Activated CD4-positive, alpha-beta T cell treated with anti-CD3 and anti-CD28 coated beads, Interleukin-2, amount 10 ng/mL, durations not matched to agents 7 days and 5 days (primary cell): ENCODE data around the gene PDAP1. TPM values are rescaled to one million over a fixed set of nuclear protein-coding genes. Genes with fewer than 3 reads are reported as not detected.
"Not testable (repeated sequence)": the region's sequence is repeated elsewhere in the genome, so short reads cannot be mapped to it uniquely, and the experiment has no call there.

ENCODE experiments used
- CTCF ChIA-PET: fragments of 350-600 bp; sonication (Branson Sonifier 250); formaldehyde crosslinking; loops from one replicate; lab custom pipeline; 2021; ENCODE audit warnings: antibody characterized with exemption; lab: Charles Lee
- POLR2A ChIA-PET: fragments of 350-600 bp; sonication (Branson Sonifier 250); formaldehyde crosslinking; loops from one replicate; lab custom pipeline; 2021; ENCODE audit warnings: antibody characterized with exemption; lab: Charles Lee
- DNase-seq: peaks from one replicate; pipeline ENCODE4 v3.0.0-alpha.2; 2020
- H3K27ac Mint-ChIP-seq: one replicate; pipeline ENCODE4 v1.8.0; 2021; ENCODE audit warnings: mild to moderate bottlenecking, moderate library complexity, mixed read lengths
- H3K27me3 Mint-ChIP-seq: one replicate; pipeline ENCODE4 v1.8.0; 2021; ENCODE audit warnings: mixed read lengths
- H3K36me3 Mint-ChIP-seq: one replicate; pipeline ENCODE4 v1.8.0; 2021; ENCODE audit warnings: low read depth, mixed read lengths
- H3K4me1 Mint-ChIP-seq: one replicate; pipeline ENCODE4 v1.8.0; 2021; ENCODE audit warnings: mixed read lengths
- H3K4me3 Mint-ChIP-seq: one replicate; pipeline ENCODE4 v1.8.0; 2021; ENCODE audit warnings: mild to moderate bottlenecking, moderate library complexity, mixed read lengths
- H3K9me3 Mint-ChIP-seq: one replicate; pipeline ENCODE4 v1.8.0; 2021; ENCODE audit warnings: mixed read lengths
- total RNA-seq, 2 experiments: library from RNA; stranded (reverse); gene quantifications; one replicate each; pipeline ENCODE4 v1.2.3, GENCODE V29; 2021

PDAP1 gene
- total RNA-seq, 2 experiments from 2014 or later = 81.4 to 81.9 TPM

DNA sequence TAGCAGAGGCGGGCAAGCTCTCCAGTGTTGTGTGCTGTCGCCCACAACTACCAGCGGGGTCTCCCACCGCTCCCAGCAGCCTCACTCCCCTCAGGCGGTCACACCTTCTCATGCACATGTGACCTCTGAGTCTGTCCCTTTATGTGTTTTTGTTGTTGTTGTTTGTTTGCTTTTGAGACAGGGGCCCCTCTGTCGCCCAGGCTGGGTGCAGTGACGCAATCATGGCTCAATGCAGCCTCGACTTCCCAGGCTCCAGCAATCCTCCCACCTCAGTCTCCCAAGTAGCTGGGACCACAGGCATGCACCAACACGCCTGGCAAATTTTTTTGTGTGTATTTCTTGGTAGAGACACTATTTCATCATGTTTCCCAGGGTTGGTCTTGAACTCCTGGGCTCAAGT, 31.8 kb upstream of the PDAP1 start:
- Mint-ChIP-seq H3K36me3 (peaks cover 23% of the 10 kb centered on the region), H3K4me1 (peaks cover 38% of the 10 kb centered on the region), H3K27me3 (no peaks in the 10 kb centered on the region), H3K9me3 (no peaks in the 10 kb centered on the region), H3K4me3 (peak overlapping the region; percentile 98), H3K27ac (peak overlapping the region; percentile 85)
- no peak for DNase-seq
- POLR2A ChIA-PET = no interaction called here
- CTCF ChIA-PET = no interaction called here

DNA sequence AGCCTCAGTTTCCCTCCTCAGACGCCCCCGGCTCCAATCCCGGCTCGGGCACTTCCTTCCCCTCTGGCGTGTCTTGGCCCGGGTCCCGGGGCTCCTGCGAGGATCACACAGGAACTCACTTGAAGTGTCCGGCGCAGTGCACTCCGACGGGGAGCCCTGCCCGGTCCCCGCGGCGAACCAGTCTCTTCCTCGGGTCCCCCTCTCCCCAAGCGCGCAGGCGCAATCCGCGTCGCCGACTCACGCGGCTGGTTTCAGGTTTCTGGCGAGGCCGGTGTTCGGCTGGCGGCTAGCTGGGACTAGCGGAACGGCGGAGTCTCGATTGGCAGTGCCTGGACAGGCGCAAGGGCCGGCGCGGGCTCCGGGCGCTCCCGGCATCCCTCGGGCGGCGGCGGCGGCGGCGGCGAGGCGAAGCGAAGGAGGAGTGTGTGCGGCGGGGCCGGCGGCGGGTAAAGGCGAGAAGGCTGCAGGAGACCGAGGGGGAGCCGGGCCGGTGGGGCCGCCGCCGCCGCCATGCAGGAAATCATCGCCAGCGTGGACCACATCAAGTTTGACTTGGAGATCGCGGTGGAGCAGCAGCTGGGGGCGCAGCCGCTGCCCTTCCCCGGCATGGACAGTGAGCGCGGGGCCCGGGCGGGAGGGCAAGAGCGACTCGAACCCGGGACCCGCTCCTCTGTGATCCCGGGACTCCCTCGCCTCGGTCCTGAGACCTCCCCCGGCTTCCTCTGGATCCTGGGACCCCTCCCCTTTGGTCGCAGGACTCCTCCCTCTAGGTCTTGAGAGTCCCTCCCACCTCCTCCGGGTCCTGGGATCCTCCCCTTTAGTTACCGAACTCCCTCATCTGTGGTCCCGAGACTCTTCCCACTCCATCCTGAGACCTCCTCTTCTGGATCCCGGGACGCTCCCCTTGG, 30.4 kb upstream of the PDAP1 start, which contains the start of the genes CPSF4 and PTCD1:
TSS of gene CPSF4 (plus strand) at position 371 of the 908 bp plus-strand sequence. CDS start at position 511, 140 bp downstream.
TSS of gene PTCD1 (minus strand) at position 226 of the 908 bp plus-strand sequence. CDS start 3,556 bp downstream, outside the sequence.
- H3K4me1 Mint-ChIP-seq = peaks cover 35% of the 10 kb centered on the region

DNA sequence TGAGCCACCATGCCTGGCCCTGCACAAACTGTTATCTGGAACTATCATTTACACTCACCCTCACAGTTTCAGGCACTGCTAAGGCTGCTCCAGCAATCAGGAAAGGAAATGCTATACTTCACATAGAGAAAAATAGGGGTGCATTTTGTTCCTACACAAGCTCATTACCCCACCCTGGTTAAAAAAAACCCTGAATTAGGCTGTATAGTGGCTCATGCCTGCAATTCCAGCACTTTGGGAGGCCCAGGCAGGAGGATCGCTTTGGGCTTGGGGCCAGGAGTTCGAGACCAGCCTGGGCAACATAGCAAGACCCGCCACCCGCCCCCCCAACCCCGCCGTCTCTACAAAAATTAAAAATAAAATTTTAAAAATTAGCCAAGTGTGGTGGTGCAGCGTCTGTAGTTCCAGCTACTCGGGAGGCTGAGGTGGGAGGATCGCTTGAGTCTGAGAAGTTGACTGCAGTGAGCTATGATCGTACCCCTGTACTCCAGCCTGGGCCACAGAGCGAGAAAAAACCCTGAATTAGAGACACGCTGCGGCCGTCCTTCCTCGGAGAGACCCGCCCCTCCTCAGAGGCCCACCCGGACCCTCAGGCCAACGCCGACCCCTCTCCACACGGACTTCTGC, 29.7 kb upstream of the PDAP1 start:
- H3K4me3 Mint-ChIP-seq = peak overlapping the region; percentile 98
- no peaks in the 10 kb centered on the region for H3K9me3 Mint-ChIP-seq
- ChIA-PET POLR2A (interaction anchor here (0.6 kb wide), 1 partner anchor 481 kb away, joined by 3 read pairs; no protein-coding TSS in a partner anchor), CTCF (interaction anchor here (0.6 to 1.1 kb wide), 4 partner anchors 8 to 1017 kb away, joined by 3 to 5 read pairs (median 4); no protein-coding TSS in a partner anchor)
- DNase-seq = no peak
- H3K27ac Mint-ChIP-seq = peak overlapping the region; percentile 95
- no peaks in the 10 kb centered on the region for H3K27me3 Mint-ChIP-seq
- peaks cover 32% of the 10 kb centered on the region for H3K4me1 Mint-ChIP-seq
- H3K36me3 Mint-ChIP-seq = peaks cover 17% of the 10 kb centered on the region

More for the DNA sequence above, 30.4 kb upstream of the PDAP1 start, which contains the start of the genes CPSF4 and PTCD1:
- peak within 1 kb of the TSS; percentile 95 for H3K27ac Mint-ChIP-seq
- peaks cover 19% of the 10 kb centered on the region for H3K36me3 Mint-ChIP-seq
- H3K4me3 Mint-ChIP-seq = peak within 1 kb of the TSS; percentile 98
- peak; percentile 91 for DNase-seq
- ChIA-PET CTCF (interaction anchor here (1.0 kb wide), 2 partner anchors 9 to 14 kb away, joined by 3 to 5 read pairs; no protein-coding TSS in a partner anchor), POLR2A (interaction anchor here (0.6 to 0.8 kb wide), 2 partner anchors 17 to 391 kb away, joined by 3 to 4 read pairs; no protein-coding TSS in a partner anchor)
- H3K27me3 Mint-ChIP-seq = no peaks in the 10 kb centered on the region
- H3K9me3 Mint-ChIP-seq = no peaks in the 10 kb centered on the region

DNA sequence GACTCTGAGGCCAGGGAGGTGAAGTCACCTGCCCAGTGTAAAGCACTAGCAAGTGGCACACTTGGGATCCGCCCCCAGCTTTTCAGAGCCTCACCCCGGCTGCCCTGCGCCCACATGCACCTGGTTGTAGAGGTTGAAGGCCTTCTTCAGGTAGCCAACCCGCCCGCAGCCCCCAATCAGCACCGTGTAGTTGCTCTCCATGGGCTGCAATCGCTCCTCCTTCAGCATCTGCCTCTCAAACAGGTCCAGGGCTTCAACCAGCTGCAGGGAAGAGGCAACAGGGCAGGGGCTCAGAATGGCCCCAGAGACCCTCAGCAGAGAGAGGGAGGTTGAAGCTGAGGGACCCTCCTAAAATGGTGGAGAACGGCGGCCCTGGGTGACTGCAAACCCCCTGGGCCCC, 24.8 kb upstream of the PDAP1 start:
- ChIA-PET CTCF (interaction anchor here (0.7 to 1.3 kb wide), 2 partner anchors 9 to 13 kb away, joined by 3 read pairs; no protein-coding TSS in a partner anchor), POLR2A (no interaction called here)
- Mint-ChIP-seq H3K36me3 (peaks cover 19% of the 10 kb centered on the region), H3K9me3 (no peaks in the 10 kb centered on the region), H3K27ac (no peak overlapping the region), H3K4me3 (no peak overlapping the region), H3K27me3 (no peaks in the 10 kb centered on the region), H3K4me1 (peaks cover 19% of the 10 kb centered on the region)
- no peak for DNase-seq

DNA sequence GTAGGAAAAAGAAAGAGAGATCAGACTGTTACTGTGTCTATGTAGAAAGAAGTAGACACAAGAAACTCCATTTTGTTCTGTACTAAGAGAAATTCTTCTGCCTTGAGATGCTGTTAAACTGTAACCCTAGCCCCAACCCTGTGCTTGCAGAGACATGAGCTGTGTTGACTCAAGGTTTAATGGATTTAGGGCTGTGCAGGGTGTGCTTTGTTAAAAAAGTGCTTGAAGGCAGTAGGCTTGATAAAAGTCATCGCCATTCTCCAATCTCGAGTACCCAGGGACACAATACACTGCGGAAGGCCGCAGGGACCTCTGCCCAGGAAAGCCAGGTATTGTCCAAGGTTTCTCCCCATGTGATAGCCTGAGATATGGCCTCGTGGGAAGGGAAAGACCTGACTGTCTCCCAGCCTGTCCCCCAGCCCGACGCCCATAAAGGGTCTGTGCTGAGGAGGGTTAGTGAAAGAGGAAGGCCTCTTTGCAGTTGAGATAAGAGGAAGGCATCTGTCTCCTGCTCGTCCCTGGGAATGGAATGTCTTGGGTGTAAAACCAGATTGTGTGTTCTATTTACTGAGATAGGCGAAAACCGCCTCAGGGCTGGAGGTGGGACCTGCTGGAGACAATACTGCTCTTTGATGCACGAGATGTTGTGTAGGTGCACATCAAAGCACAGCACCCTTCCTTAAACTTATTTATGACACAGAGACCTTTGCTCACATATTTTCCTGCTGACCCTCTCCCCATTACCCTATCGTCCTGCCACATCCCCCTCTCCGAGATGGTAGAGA, 23.6 kb upstream of the PDAP1 start:
- POLR2A ChIA-PET, H3K4me3 Mint-ChIP-seq, H3K9me3 Mint-ChIP-seq, CTCF ChIA-PET, DNase-seq, H3K27ac Mint-ChIP-seq, H3K27me3 Mint-ChIP-seq: not testable (repeated sequence)
- peaks cover 13% of the 10 kb centered on the region for H3K4me1 Mint-ChIP-seq
- H3K36me3 Mint-ChIP-seq = peaks cover 19% of the 10 kb centered on the region

DNA sequence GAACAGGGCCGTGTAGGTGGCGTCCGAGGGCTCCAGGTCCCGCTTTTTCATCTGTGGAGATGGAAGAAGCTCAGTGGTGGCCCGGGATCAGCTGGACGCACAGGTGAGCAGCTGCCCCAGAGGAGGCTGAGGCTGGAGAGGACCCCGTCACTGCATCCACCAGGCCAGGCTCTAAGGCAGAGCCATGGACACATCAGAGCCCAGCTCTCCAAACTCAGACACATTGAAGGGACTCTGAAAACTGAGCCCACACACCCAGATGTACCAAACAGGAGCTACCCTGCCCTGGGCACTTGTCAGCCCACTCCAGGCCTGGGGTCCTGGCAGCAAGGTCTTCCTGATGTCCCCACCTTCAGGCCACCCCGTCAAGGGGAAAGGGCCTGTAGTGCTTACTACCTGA, 21.4 kb upstream of the PDAP1 start:
- Mint-ChIP-seq H3K4me1 (peaks cover 9% of the 10 kb centered on the region), H3K27ac (no peak overlapping the region), H3K36me3 (peaks cover 17% of the 10 kb centered on the region), H3K9me3 (no peaks in the 10 kb centered on the region), H3K4me3 (no peak overlapping the region), H3K27me3 (no peaks in the 10 kb centered on the region)
- POLR2A ChIA-PET = no interaction called here
- DNase-seq = no peak
- CTCF ChIA-PET = interaction anchor here (1.2 to 1.7 kb wide), 2 partner anchors 9 to 10 kb away, joined by 3 to 6 read pairs; partner anchors contain the start of genes CPSF4 and PTCD1

DNA sequence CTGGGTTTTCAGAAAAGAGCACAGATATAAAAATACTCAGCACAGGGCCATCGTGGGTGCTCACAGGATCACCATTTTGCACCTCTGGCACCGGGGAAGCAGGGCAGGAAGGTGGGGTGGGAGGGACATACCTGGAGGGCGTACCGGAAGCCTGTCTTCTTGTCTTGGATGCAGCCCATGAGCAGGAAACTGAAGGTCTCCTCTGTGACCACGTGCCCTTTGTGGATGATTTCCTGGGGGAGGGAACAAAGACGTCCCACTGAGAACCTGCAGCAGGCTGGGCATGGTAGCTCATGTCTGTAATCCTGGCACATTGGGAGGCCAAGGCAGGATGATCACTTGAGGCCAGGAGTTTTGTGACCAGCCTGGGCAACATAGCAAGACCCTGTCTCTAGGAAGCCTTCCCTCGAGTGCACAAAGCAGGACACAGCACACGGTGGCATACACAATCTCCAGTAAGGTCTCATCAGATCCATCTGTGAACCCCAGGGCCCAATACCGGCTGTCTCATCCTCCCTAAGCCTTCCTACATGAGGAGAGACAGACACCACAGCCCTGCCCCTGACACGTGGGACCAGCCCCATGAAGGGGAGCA, 20.7 kb upstream of the PDAP1 start:
- H3K4me3 Mint-ChIP-seq = no peak overlapping the region
- H3K27ac Mint-ChIP-seq = no peak overlapping the region
- no peaks in the 10 kb centered on the region for H3K27me3 Mint-ChIP-seq
- no peaks in the 10 kb centered on the region for H3K9me3 Mint-ChIP-seq
- H3K4me1 Mint-ChIP-seq = peaks cover 9% of the 10 kb centered on the region
- ChIA-PET POLR2A (no interaction called here), CTCF (interaction anchor here (1.2 to 1.7 kb wide), 2 partner anchors 9 to 10 kb away, joined by 3 to 6 read pairs; partner anchors contain the start of genes CPSF4 and PTCD1)
- peak; percentile 38 for DNase-seq
- H3K36me3 Mint-ChIP-seq = peaks cover 17% of the 10 kb centered on the region

DNA sequence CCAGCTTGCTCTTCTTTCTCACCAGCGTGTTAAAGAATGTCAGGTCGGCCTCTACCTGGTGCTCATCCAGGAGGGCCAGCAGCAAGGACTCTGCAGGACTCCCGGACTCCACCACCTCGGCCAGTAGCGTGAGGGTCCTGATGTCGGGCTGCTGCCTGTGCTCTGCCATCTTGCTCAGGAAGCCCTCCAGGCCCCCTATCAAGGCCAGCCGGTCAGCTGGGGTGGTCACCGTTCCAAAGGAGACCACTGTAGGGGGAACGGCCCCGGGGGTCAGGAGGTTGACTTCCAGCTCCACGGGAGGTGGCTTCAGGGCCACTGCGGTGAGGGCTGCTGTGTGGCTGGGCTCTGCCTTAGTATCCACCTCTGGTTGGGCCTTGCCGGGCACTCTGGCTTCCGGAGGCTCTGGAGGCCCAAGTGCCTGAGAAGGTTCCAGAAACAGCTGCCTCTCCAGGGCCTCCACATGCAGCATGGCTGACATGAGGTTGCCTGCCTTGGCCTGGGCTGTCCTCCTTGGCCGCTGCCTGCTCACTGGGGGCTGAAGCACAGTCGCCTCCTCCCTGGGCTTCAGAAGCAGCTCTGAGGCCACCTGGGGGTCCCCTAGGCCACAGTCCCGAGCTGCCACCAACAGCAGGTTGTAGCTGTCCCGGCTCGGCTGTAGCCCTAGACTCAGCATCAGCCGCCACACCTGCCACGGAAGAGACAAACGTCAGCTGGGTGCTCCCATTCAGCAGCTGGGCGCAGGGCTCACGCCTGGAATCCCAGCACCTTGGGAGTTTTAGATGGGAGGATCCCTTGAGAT, 16.7 kb upstream of the PDAP1 start:
- POLR2A ChIA-PET = no interaction called here

DNA sequence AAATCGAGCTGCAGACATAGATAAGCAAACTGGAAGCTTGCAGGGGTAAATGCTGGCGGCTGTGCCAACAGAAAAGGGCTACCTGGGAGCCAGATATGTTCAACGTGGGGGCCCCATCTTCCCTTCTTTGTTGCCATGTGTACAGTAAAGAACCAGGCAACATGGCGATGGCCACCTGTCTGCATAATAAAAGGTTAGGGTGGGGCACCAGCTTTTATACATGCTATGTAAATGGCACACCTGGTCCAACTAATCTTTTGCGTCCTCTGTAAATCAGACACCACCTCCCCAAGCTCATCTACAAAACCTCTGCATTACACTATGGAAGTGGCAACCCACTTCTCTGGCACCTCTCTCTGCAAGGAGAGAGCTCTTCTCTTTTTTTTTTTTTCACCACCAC, 14.2 kb upstream of the PDAP1 start:
- ChIA-PET POLR2A (no interaction called here), CTCF (interaction anchor here (0.6 to 1.1 kb wide), 4 partner anchors 8 to 507 kb away, joined by 3 read pairs; partner anchors contain the start of genes BUD31, GJC3 and PDAP1)

More for the DNA sequence above, 16.7 kb upstream of the PDAP1 start:
- peaks cover 21% of the 10 kb centered on the region for H3K36me3 Mint-ChIP-seq
- no peak overlapping the region for H3K27ac Mint-ChIP-seq
- CTCF ChIA-PET = interaction anchor here (0.5 to 1.3 kb wide), 5 partner anchors 11 to 1038 kb away, joined by 3 to 6 read pairs (median 4); no protein-coding TSS in a partner anchor
- H3K4me3 Mint-ChIP-seq = no peak overlapping the region
- no peaks in the 10 kb centered on the region for H3K27me3 Mint-ChIP-seq
- H3K4me1 Mint-ChIP-seq = peaks cover 9% of the 10 kb centered on the region
- H3K9me3 Mint-ChIP-seq = no peaks in the 10 kb centered on the region
- no peak for DNase-seq

DNA sequence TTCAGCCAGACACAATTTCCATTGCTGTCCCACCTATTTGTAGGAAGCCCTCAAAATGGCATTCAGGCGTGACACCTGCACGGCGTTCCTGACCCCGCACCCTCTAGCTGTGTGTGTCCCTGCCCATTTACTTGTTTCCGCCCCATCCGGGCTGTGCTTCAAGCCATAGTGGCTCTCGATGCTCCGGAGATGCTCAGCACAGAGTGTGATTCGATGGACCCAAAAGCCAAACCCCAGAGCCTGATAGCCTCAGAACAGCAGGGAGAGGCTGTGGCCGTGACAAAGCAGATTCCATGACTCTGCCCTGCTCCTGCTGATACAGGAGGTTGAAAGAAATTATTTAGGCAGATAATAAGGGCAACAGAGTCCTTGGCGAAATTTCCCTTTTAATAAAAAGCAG, 13.8 kb upstream of the PDAP1 start:
- Mint-ChIP-seq H3K4me1 (no peaks in the 10 kb centered on the region), H3K27me3 (no peaks in the 10 kb centered on the region), H3K27ac (no peak overlapping the region), H3K36me3 (peaks cover 28% of the 10 kb centered on the region), H3K9me3 (no peaks in the 10 kb centered on the region), H3K4me3 (no peak overlapping the region)
- ChIA-PET CTCF (interaction anchor here (0.6 to 1.1 kb wide), 4 partner anchors 7 to 507 kb away, joined by 3 read pairs; partner anchors contain the start of genes BUD31, GJC3 and PDAP1), POLR2A (no interaction called here)
- no peak for DNase-seq

More for the DNA sequence above, 14.2 kb upstream of the PDAP1 start:
- no peaks in the 10 kb centered on the region for H3K4me1 Mint-ChIP-seq
- no peak overlapping the region for H3K4me3 Mint-ChIP-seq
- DNase-seq = no peak
- no peaks in the 10 kb centered on the region for H3K9me3 Mint-ChIP-seq
- peak overlapping the region; percentile 43 for H3K27ac Mint-ChIP-seq
- H3K27me3 Mint-ChIP-seq = no peaks in the 10 kb centered on the region
- H3K36me3 Mint-ChIP-seq = peaks cover 24% of the 10 kb centered on the region

DNA sequence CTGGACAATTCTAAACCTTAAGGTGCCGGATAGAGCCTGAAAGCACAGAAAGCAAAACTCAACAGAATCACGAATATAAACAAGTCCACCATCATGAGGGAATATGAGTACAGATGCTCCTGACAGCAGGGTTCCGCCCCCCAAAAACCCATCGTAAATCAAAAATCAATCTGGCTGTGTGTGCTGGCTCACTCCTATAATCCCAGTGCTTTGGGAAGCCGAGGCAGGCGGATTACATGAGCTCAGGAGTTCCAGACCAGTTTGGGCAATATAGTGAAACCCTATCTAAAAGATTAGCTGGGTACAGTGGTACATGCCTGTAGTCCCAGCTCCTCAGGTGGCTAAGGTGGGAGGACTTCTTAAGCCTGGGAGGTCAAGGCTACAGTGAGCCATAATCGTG, 12.6 kb upstream of the PDAP1 start:
- Mint-ChIP-seq H3K27ac (no peak overlapping the region), H3K9me3 (no peaks in the 10 kb centered on the region), H3K36me3 (peaks cover 35% of the 10 kb centered on the region), H3K4me1 (peaks cover 3% of the 10 kb centered on the region), H3K4me3 (no peak overlapping the region), H3K27me3 (no peaks in the 10 kb centered on the region)
- CTCF ChIA-PET = interaction anchor here (1.6 to 2.7 kb wide), 2 partner anchors 9 to 12 kb away, joined by 6 to 18 read pairs; partner anchors contain the start of genes BUD31 and PDAP1
- POLR2A ChIA-PET = no interaction called here
- DNase-seq = no peak
